Fibroblast of pulmonary artery (primary cell): ENCODE results near the gene MIF.
"Not testable (repeated sequence)": the region's sequence is repeated elsewhere in the genome, so short reads cannot be mapped to it uniquely, and the experiment has no call there.

Source experiments
- DNase-seq: peaks from one replicate; pipeline ENCODE4 v3.0.0-alpha.2; 2010; ENCODE audit warnings: low read depth
- H3K4me3 ChIP-seq: replicated peaks from 2 replicates; pipeline ENCODE4 v1.5.1; 2011; ENCODE audit warnings: low read depth, mild to moderate bottlenecking, control low read depth, low read length, moderate library complexity
- CTCF ChIP-seq: IDR thresholded peaks from 2 replicates; pipeline ENCODE4 v1.5.1; 2011; ENCODE audit warnings: mild to moderate bottlenecking, control low read depth, low read length, inconsistent platforms; ENCODE audit errors: missing control alignments

MIF gene

GRCh38 chr22:23862103-23862502, 32.1 kb upstream of the MIF start:
- TF ChIP-seq CTCF = peak; percentile 84
- peak; percentile 71 for DNase-seq
- H3K4me3 ChIP-seq = no peak overlapping the region

- not testable (repeated sequence) for DNase-seq, H3K4me3 ChIP-seq
Measured at GRCh38 chr22:23864499-23865154, 29.6 kb upstream of the MIF start.

GRCh38 chr22:23868580-23868979, 25.6 kb upstream of the MIF start:
- no peak for TF ChIP-seq CTCF
- no peak for DNase-seq
- no peak overlapping the region for H3K4me3 ChIP-seq

GRCh38 chr22:23874871-23875270, 19.3 kb upstream of the MIF start:
- no peak for DNase-seq
- no peak for TF ChIP-seq CTCF
- H3K4me3 ChIP-seq = no peak overlapping the region

GRCh38 chr22:23875801-23876200, 18.4 kb upstream of the MIF start:
- TF ChIP-seq CTCF = no peak
- no peak overlapping the region for H3K4me3 ChIP-seq
- DNase-seq = no peak

- DNase-seq = no peak
- no peak for TF ChIP-seq CTCF
Measured at GRCh38 chr22:23877566-23877965, 16.6 kb upstream of the MIF start.

GRCh38 chr22:23878219-23878618, 16.0 kb upstream of the MIF start:
- TF ChIP-seq CTCF = no peak
- H3K4me3 ChIP-seq = no peak overlapping the region
- DNase-seq = no peak

More at GRCh38 chr22:23877566-23877965, 16.6 kb upstream of the MIF start:
- no peak overlapping the region for H3K4me3 ChIP-seq

GRCh38 chr22:23882370-23882769, 11.8 kb upstream of the MIF start:
- H3K4me3 ChIP-seq = no peak overlapping the region
- no peak for TF ChIP-seq CTCF
- no peak for DNase-seq
